OCI-LY3 (cell line): ENCODE results near the gene ST6GAL2.

Experiments used
- CTCF ChIP-seq: fragments of 200-600, 300-600 bp; sonication (generic); IDR thresholded peaks from 2 replicates; pipeline ENCODE4 v1.5.1; 2014; ENCODE audit warnings: antibody characterized with exemption, low read length, low read depth
- EZH2phosphoT487 ChIP-seq: fragments of 200-600 bp; shearing (Covaris generic); IDR thresholded peaks from 2 replicates; pipeline ENCODE4 v1.6.1; 2018; ENCODE audit warnings: antibody characterized with exemption, mixed run types, low read depth

DNA sequence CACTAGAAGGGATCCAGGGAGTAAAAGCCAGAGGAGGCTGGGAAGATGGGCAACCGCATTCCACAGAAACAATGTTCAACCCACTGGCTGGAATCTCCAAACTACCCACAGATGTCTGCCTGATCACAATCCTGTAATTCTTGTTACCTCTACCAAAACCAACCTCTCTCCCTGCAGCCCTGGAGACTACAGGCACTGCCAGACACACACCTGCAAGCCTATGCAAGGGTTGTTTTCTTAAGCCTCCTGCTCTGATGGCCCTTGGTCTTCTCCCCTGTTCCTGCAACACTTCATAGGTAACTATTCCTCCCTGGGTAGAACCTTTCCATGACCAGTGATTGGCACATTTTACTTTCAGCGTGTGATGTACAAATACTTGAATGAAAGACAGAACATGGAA is 21.9 kb downstream of the ST6GAL2 start:
- TF ChIP-seq CTCF (no peak), EZH2phosphoT487 (no peak)
